COR-L47 (cell line): ENCODE measurements around the gene MTARC1.

ENCODE experiments used
- DNase-seq: peaks from one replicate; lab custom pipeline; 2025; lab: John Stamatoyannopoulos, UW

MTARC1 gene

GRCh38 chr1:220806408-220806807 lies 19.7 kb downstream of the MTARC1 start:
- no peak for DNase-seq

GRCh38 chr1:220807726-220808125 lies 21.0 kb downstream of the MTARC1 start:
- DNase-seq = no peak

- no peak for DNase-seq
Observed at GRCh38 chr1:220808345-220809186, 21.9 kb downstream of the MTARC1 start.

- no peak for DNase-seq
Observed at GRCh38 chr1:220809187-220809550, 22.5 kb downstream of the MTARC1 start.

- no peak for DNase-seq
Observed at GRCh38 chr1:220809704-220810103, 23.0 kb downstream of the MTARC1 start.

- peak; percentile 63 for DNase-seq
Observed at GRCh38 chr1:220810179-220810653, 23.5 kb downstream of the MTARC1 start.

GRCh38 chr1:220810963-220811362 lies 24.2 kb downstream of the MTARC1 start:
- no peak for DNase-seq

- no peak for DNase-seq
Observed at GRCh38 chr1:220811695-220812094, 25.0 kb downstream of the MTARC1 start.

GRCh38 chr1:220812308-220812707 lies 25.6 kb downstream of the MTARC1 start:
- no peak for DNase-seq

- no peak for DNase-seq
Observed at GRCh38 chr1:220813013-220813412, 26.3 kb downstream of the MTARC1 start.

GRCh38 chr1:220815409-220815808 lies 28.7 kb downstream of the MTARC1 start:
- DNase-seq = no peak

- no peak for DNase-seq
Observed at GRCh38 chr1:220817907-220818306, 31.2 kb downstream of the MTARC1 start.

- DNase-seq = no peak
Observed at GRCh38 chr1:220818421-220819173, 31.9 kb downstream of the MTARC1 start.

- no peak for DNase-seq
Observed at GRCh38 chr1:220819467-220820026, 32.8 kb downstream of the MTARC1 start.

GRCh38 chr1:220824031-220824989 lies 37.6 kb downstream of the MTARC1 start:
- no peak for DNase-seq

GRCh38 chr1:220825819-220826551 lies 39.3 kb downstream of the MTARC1 start:
- no peak for DNase-seq

GRCh38 chr1:220826729-220827128 lies 40.0 kb downstream of the MTARC1 start:
- no peak for DNase-seq

GRCh38 chr1:220827445-220828178 lies 40.9 kb downstream of the MTARC1 start:
- no peak for DNase-seq

- no peak for DNase-seq
Observed at GRCh38 chr1:220828179-220828490, 41.4 kb downstream of the MTARC1 start.

- no peak for DNase-seq
Observed at GRCh38 chr1:220828950-220829586, 42.4 kb downstream of the MTARC1 start.
